ENCODE data around the gene LSS. TPM values are rescaled to one million over a fixed set of nuclear protein-coding genes. Genes with fewer than 3 reads are reported as not detected.

Gene LSS
- total and polyA plus RNA-seq, 2 of the 4 experiments (the other 2 are of a cell fraction) = 43.4 to 58.1 TPM

GRCh38 chr21:46153247-46154154, 75.1 kb downstream of the LSS start (continued):
- TF ChIP-seq, protein P1, sequence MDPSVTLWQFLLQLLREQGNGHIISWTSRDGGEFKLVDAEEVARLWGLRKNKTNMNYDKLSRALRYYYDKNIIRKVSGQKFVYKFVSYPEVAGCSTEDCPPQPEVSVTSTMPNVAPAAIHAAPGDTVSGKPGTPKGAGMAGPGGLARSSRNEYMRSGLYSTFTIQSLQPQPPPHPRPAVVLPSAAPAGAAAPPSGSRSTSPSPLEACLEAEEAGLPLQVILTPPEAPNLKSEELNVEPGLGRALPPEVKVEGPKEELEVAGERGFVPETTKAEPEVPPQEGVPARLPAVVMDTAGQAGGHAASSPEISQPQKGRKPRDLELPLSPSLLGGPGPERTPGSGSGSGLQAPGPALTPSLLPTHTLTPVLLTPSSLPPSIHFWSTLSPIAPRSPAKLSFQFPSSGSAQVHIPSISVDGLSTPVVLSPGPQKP (IDR thresholded peaks at IDR 0.05; ENCODE audit: borderline replicate concordance, low read depth, low read length) = no peak

DNA sequence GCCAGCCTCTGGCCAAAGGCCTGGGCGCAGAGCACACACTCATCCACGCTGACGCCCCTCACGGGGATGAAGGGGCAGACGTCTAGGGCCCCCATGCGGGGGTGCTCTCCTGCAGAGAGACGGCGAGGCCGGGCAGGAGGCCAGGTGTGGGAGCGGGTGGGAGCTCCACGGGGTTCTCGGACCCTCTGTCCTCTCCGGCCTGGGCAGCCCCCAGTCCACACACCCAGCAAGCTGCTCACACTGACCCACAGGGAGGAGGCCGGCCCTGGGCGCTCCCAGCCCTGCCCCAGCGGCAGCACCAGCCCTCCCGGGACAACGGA, 75.7 kb downstream of the LSS start:
- H3K4me2 ChIP-seq (ENCODE audit: low read depth, low read length) = no peak overlapping the region
- in situ Hi-C loops (cut with MboI; ENCODE audit: low sequenced_read_pairs) (no loop called here), dilution Hi-C loops (cut with HindIII; ENCODE audit: low sequenced_read_pairs, unreplicated experiment) (no loop called here), intact Hi-C loops (cut with micrococcal nuclease) (no loop called here)
- H4K5ac ChIP-seq (ENCODE audit: low read depth, low read length) = no peak overlapping the region
- no peaks in the 10 kb centered on the region for H4K20me1 ChIP-seq (ENCODE audit: insufficient read depth, low read length)
- H3K27me3 ChIP-seq (ENCODE audit: control insufficient read depth, insufficient read depth, low read length) = no peaks in the 10 kb centered on the region
- no peaks in the 10 kb centered on the region for H3K79me1 ChIP-seq (ENCODE audit: low read depth in 1 of 2, low read length in 2 of 2)
- no peak overlapping the region for H3K27ac ChIP-seq (ENCODE audit: insufficient read depth, low read length)
- DNase-seq (no peak), ATAC-seq (ENCODE audit: low read depth) (peak; percentile 45)
- H2BK5ac ChIP-seq (ENCODE audit: low read depth, low read length, poor library complexity, severe bottlenecking) = no peak overlapping the region
- ChIA-PET CTCF (interaction anchor here (0.5 to 1.7 kb wide), 3 partner anchors 9 to 52 kb away, joined by 3 to 13 read pairs (median 6); no protein-coding TSS in a partner anchor), POLR2A (ENCODE audit: unreplicated experiment) (no interaction called here)
- no peak overlapping the region for H3K4me3 ChIP-seq (ENCODE audit: insufficient read depth, low read depth, low read length)
- no peaks in the 10 kb centered on the region for H3K9me3 ChIP-seq (ENCODE audit: control insufficient read depth, insufficient read depth, low read length)
- H3K36me3 ChIP-seq (ENCODE audit: control insufficient read depth, insufficient read depth, low read length) = no peaks in the 10 kb centered on the region
- peak overlapping the region; percentile 35 for H2AK9ac ChIP-seq (replicated peaks; ENCODE audit: low read depth, low read length, poor library complexity)
- no peak overlapping the region for H2BK120ac ChIP-seq (ENCODE audit: low read depth, low read length)
- 0 out of 2 replicates have a peak, but pooled peaks cover 3% of the 10 kb centered on the region for H3K9me1 ChIP-seq (ENCODE audit: insufficient read depth, low read length)
- no peak overlapping the region for H3K4ac ChIP-seq (ENCODE audit: low read depth, low read length)
- WGBS, 2 experiments (ENCODE audit: extremely low coverage in 2 of 2, insufficient read length in 1 of 2) = no CpG with 5 or more reads among the region's 18 CpGs
- peak overlapping the region; percentile 90 for H2AFZ ChIP-seq (replicated peaks; ENCODE audit: low read length, poor library complexity)
- no peak overlapping the region for H3K56ac ChIP-seq (ENCODE audit: extremely low read depth, insufficient read depth, low read length)
- peaks cover 2% of the 10 kb centered on the region for H3K4me1 ChIP-seq (ENCODE audit: control insufficient read depth, insufficient read depth, low read length)
- H2BK20ac ChIP-seq (ENCODE audit: low read depth, low read length) = no peak overlapping the region
- H2BK15ac ChIP-seq (ENCODE audit: low read depth, low read length) = no peak overlapping the region
- no peak overlapping the region for H3K9ac ChIP-seq (ENCODE audit: low read depth, low read length)
- H4K8ac ChIP-seq (ENCODE audit: low read depth in 2 of 2, low read length in 2 of 2) = no peak overlapping the region
- TF ChIP-seq MXI1 (IDR thresholded peaks at IDR 0.05; ENCODE audit: borderline replicate concordance, low read depth, low read length) = no peak
- TF ChIP-seq POLR2A (IDR thresholded peaks at IDR 0.05; ENCODE audit: low read depth, low read length) = no peak
- TF ChIP-seq MAZ (IDR thresholded peaks at IDR 0.05; ENCODE audit: borderline replicate concordance, low read depth, low read length) = no peak
- no peak for TF ChIP-seq CTCF (conservative IDR thresholded peaks at IDR 0.05; ENCODE audit: low read depth, low read length)
- TF ChIP-seq NFE2L2 (IDR thresholded peaks at IDR 0.05; ENCODE audit: low read depth, low read length) = no peak
- TF ChIP-seq BHLHE40 (IDR thresholded peaks at IDR 0.05; ENCODE audit: low read depth, low read length) = no peak
- TF ChIP-seq CEBPB (IDR thresholded peaks at IDR 0.05; ENCODE audit: low read depth, low read length) = no peak
- TF ChIP-seq, protein P1 (IDR thresholded peaks at IDR 0.05; ENCODE audit: borderline replicate concordance, low read depth, low read length) = no peak
- TF ChIP-seq RAD21 (IDR thresholded peaks at IDR 0.05; ENCODE audit: low read length) = no peak
- no peak for TF ChIP-seq CHD1 (IDR thresholded peaks at IDR 0.05; ENCODE audit: low read depth, low read length)
- BruUV-seq (replicated peaks) = no TSS peak
- H4K91ac ChIP-seq (ENCODE audit: insufficient read depth, low read depth, low read length) = no peak overlapping the region
- H2AK5ac ChIP-seq (ENCODE audit: low read depth, low read length) = no peak overlapping the region
- no peak overlapping the region for H3K23ac ChIP-seq (ENCODE audit: low read depth, low read length)
- no peak overlapping the region for H3K14ac ChIP-seq (replicated peaks; ENCODE audit: low read depth, low read length)
- no peak overlapping the region for H3K18ac ChIP-seq (ENCODE audit: low read depth, low read length)
